ENCODE measurements around the gene LIF.
"Not testable (repeated sequence)": the region's sequence is repeated elsewhere in the genome, so short reads cannot be mapped to it uniquely, and the experiment has no call there.

LIF gene

GRCh38 chr22:30238661-30239487 is 7.7 kb downstream of the LIF start:
- no peak for DNase-seq (ENCODE audit: extremely low read depth, insufficient read length)
- Histone ChIP-seq H3K27me3 (replicated peaks; ENCODE audit: control insufficient read depth, insufficient read depth, low read length) (no peaks in the 10 kb centered on the region; the same call in 1 of the 2 replicates), H3K4me3 (replicated peaks; ENCODE audit: low read depth, low read length) (no peak overlapping the region), H3K36me3 (ENCODE audit: control insufficient read depth, insufficient read depth, low read length) (peaks cover 1% of the 10 kb centered on the region; the same call in 1 of the 2 replicates)
- TF ChIP-seq CTCF (IDR thresholded peaks at IDR 0.05; ENCODE audit: insufficient read depth, low read length, poor library complexity, severe bottlenecking), result no peak

GRCh38 chr22:30238136-30238535 is 8.4 kb downstream of the LIF start:
- DNase-seq (ENCODE audit: extremely low read depth, insufficient read length), result no peak
- Histone ChIP-seq H3K36me3 (ENCODE audit: control insufficient read depth, insufficient read depth, low read length) (peaks cover 1% of the 10 kb centered on the region; the same call in 1 of the 2 replicates), H3K27me3 (replicated peaks; ENCODE audit: control insufficient read depth, insufficient read depth, low read length) (no peaks in the 10 kb centered on the region; the same call in 1 of the 2 replicates), H3K4me3 (replicated peaks; ENCODE audit: low read depth, low read length) (no peak overlapping the region)
- TF ChIP-seq CTCF (IDR thresholded peaks at IDR 0.05; ENCODE audit: insufficient read depth, low read length, poor library complexity, severe bottlenecking), result no peak

GRCh38 chr22:30236875-30237274 is 9.7 kb downstream of the LIF start:
- no peaks in the 10 kb centered on the region for H3K36me3 ChIP-seq (ENCODE audit: control insufficient read depth, insufficient read depth, low read length)
- no peak for TF ChIP-seq CTCF (IDR thresholded peaks at IDR 0.05; ENCODE audit: insufficient read depth, low read length, poor library complexity, severe bottlenecking)
- no peak for DNase-seq (ENCODE audit: extremely low read depth, insufficient read length)
- H3K27me3 ChIP-seq (replicated peaks; ENCODE audit: control insufficient read depth, insufficient read depth, low read length), result no peaks in the 10 kb centered on the region; the same call in 1 of the 2 replicates
- H3K4me3 ChIP-seq (replicated peaks; ENCODE audit: low read depth, low read length), result no peak overlapping the region

- H3K4me3 ChIP-seq (replicated peaks; ENCODE audit: low read depth, low read length), result no peak overlapping the region
- no peak for DNase-seq (ENCODE audit: extremely low read depth, insufficient read length)
- no peak for TF ChIP-seq CTCF (IDR thresholded peaks at IDR 0.05; ENCODE audit: insufficient read depth, low read length, poor library complexity, severe bottlenecking)
These were observed 10.8 kb downstream of the LIF start for GRCh38 chr22:30235687-30236170.

GRCh38 chr22:30234786-30235470 is 11.6 kb downstream of the LIF start:
- Histone ChIP-seq H3K4me3 (replicated peaks; ENCODE audit: low read depth, low read length) (no peak overlapping the region), H3K36me3 (ENCODE audit: control insufficient read depth, insufficient read depth, low read length) (no peaks in the 10 kb centered on the region), H3K27me3 (replicated peaks; ENCODE audit: control insufficient read depth, insufficient read depth, low read length) (no peaks in the 10 kb centered on the region; the same call in none of the 2 replicates)
- no peak for TF ChIP-seq CTCF (IDR thresholded peaks at IDR 0.05; ENCODE audit: insufficient read depth, low read length, poor library complexity, severe bottlenecking)
- no peak for DNase-seq (ENCODE audit: extremely low read depth, insufficient read length)

More at GRCh38 chr22:30235687-30236170, 10.8 kb downstream of the LIF start:
- H3K27me3 ChIP-seq (replicated peaks; ENCODE audit: control insufficient read depth, insufficient read depth, low read length), result no peaks in the 10 kb centered on the region; the same call in none of the 2 replicates
- H3K36me3 ChIP-seq (ENCODE audit: control insufficient read depth, insufficient read depth, low read length), result no peaks in the 10 kb centered on the region

- not testable (repeated sequence) for H3K4me3 ChIP-seq (replicated peaks; ENCODE audit: low read depth, low read length)
These were observed 12.2 kb downstream of the LIF start for GRCh38 chr22:30234325-30234724.

More at GRCh38 chr22:30234325-30234724, 12.2 kb downstream of the LIF start:
- H3K27me3 ChIP-seq (replicated peaks; ENCODE audit: control insufficient read depth, insufficient read depth, low read length); H3K36me3 ChIP-seq (ENCODE audit: control insufficient read depth, insufficient read depth, low read length); DNase-seq (ENCODE audit: extremely low read depth, insufficient read length): not testable (repeated sequence)
